Keratinocyte (primary cell): ENCODE data around the gene POLDIP2.

Experiments
- EZH2 ChIP-seq: IDR thresholded peaks from one replicate; pipeline ENCODE4 v1.6.1; 2012; ENCODE audit warnings: inconsistent platforms, mild to moderate bottlenecking, low read length, moderate library complexity
- TF ChIP-seq, protein P1 (sequence below), 3 experiments: IDR thresholded peaks in 1 of 3; conservative IDR thresholded peaks in 1 of 3; optimal IDR thresholded peaks in 1 of 3; 2 replicates in 2 of 3; 3 replicates in 1 of 3; pipeline versions ENCODE3 to v1.5.1; 2011; ENCODE audit warnings: low read length in 3 of 3, mild to moderate bottlenecking in 3 of 3, moderate library complexity in 2 of 3, control low read depth in 1 of 3, inconsistent platforms in 1 of 3; ENCODE audit not compliant: insufficient read depth in 2 of 3; ENCODE audit errors: extremely low read depth in 1 of 3

DNA sequence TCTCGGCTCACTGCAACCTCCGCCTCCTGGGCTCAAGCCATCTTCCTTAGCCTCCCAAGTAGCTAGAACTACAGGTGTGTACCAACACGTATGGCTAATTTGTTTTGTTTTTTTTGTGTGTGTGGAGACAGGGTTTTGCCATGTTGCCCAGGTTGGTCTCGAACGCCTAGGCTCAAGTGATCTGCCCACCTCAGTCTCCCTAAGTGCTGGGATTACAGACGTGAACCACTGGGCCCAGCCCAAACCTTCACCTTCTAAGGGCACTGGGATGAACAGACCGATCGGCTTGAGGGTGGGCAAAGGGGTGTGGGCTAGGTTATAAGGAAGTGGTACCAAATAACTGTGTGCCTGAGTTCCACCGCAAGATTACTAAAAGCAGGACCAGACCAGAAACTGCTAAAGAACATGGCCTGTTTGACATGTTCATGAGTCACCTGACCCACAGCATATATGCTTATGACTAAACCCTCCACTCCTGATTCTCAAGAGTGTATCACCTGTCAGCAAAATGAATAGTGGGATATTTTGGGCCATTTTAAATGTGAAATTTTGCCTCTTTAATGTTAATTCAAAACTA, 30.2 kb downstream of the POLDIP2 start:
- TF ChIP-seq, protein P1, sequence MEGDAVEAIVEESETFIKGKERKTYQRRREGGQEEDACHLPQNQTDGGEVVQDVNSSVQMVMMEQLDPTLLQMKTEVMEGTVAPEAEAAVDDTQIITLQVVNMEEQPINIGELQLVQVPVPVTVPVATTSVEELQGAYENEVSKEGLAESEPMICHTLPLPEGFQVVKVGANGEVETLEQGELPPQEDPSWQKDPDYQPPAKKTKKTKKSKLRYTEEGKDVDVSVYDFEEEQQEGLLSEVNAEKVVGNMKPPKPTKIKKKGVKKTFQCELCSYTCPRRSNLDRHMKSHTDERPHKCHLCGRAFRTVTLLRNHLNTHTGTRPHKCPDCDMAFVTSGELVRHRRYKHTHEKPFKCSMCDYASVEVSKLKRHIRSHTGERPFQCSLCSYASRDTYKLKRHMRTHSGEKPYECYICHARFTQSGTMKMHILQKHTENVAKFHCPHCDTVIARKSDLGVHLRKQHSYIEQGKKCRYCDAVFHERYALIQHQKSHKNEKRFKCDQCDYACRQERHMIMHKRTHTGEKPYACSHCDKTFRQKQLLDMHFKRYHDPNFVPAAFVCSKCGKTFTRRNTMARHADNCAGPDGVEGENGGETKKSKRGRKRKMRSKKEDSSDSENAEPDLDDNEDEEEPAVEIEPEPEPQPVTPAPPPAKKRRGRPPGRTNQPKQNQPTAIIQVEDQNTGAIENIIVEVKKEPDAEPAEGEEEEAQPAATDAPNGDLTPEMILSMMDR (optimal IDR thresholded peaks at IDR 0.05 in 1 of 3, IDR thresholded peaks at IDR 0.05 in 1 of 3, conservative IDR thresholded peaks at IDR 0.05 in 1 of 3; ENCODE audit: extremely low read depth in 1 of 3, insufficient read depth in 2 of 3, low read length in 3 of 3) = no peak
- TF ChIP-seq EZH2 = no peak
